Measurements from ENCODE around the gene CD109.
A peak's percentile ranks its signal among the peaks of the same experiment; 100 is the strongest.

CD109 gene

DNA sequence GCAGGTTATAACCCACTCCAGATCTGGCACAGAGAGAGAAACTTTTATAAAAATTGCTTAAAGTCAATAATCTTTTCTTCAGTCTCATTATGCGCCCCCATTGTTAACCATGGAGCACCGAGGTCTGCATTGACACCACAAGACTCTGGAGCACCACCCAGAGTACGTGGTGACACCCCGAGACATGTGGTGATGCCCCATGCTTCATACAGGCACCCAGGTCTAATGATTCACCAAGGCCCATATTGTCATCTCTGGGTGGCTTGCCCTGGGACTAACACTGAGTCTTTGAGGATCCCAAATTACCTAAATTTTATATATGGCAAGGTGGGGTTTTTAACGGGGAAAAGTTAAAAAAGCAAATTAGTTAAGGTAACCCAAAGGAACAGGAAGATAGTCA is 31.1 kb downstream of the CD109 start:
- DNase-seq (ENCODE audit: low read depth), result no peak

DNA sequence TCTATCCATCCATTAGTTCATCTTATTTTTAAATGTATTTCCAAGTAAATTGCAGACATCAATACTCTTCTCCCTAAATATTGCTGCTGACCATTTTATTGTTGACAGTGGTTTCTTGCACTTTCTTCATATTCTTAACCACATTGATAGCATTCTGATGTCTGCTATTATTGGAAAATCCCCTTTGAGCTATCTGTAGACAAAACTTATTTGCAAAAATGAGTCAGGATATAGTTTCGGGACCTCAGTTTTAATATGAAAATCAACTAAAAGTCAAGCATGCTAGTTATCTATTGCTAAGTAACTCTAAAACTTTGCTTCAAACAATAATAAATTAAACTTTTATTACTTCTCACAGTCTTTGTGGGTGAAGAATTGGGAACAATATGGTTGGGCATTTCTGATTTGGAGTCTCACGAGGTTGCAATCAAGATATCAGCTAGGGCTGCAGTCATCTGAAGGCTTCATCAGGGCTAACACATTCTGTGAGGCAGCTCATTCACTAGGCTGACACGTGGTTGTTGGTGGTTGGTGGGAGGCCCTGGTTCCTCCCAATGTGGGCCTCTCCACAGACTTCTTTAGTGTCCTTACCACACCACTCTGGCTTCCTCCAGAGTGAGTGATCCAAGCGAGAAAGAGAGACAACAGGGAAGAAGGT is 32.7 kb downstream of the CD109 start:
- DNase-seq (ENCODE audit: low read depth), result no peak

DNA sequence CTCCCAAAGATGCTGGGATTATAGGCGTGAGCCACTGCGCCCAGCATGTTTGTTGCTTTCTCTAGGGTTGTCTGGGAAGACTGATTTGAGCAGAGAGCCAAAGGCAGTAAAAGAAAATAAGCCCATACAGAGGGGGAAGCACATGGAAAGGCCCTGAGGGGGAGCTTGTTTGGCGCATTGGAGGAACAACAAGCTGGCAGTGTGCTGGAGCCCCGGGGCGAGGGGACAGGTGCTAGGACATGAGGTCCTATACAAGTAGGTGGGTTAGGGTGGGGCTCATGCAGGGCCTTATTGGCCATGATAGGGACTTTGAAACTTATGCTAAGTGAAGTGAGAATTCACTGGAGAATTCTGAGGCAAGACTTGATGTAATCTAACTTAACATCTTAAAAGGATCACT is 35.3 kb downstream of the CD109 start:
- no peak for DNase-seq (ENCODE audit: low read depth)

DNA sequence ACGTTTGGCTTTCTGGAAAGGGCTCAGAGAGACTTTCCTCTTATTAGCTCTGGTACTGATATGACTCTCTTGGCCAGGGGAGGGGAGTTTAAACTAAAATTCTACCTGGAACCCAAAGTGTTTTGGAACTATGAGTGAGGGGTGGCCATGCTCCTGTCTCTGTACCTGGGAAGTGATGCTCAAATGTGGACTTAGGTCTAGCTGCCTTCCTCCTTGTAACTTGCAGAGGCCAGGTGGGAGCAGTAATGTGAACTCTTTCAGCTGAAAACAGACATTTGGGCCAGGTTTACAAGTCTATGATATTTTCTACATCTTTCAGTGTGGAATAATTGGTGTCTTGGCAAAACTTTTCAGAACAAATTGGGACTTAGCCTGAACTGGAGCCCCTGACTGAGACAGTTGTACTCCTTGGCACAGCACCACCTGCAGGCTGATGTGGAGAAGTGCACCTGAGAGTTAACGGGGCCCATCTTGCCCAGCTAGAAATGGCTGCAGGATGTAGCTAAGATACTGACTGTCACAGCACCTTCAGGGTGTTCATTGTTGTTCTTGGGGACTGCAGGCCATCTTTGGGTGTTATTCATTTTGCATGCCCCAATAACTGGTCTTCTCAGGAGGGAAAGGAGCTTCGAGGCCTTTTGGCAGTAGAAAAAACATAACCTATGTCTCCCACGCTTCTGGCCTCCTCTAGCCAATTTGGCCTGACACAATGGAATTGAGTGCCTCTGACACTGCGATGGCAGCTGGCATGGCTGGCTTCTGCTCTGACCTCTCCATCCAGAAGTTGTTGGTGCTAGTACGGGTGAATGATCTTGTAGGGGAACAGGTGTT is 37.1 kb downstream of the CD109 start:
- DNase-seq (ENCODE audit: low read depth), result peak; percentile 39

DNA sequence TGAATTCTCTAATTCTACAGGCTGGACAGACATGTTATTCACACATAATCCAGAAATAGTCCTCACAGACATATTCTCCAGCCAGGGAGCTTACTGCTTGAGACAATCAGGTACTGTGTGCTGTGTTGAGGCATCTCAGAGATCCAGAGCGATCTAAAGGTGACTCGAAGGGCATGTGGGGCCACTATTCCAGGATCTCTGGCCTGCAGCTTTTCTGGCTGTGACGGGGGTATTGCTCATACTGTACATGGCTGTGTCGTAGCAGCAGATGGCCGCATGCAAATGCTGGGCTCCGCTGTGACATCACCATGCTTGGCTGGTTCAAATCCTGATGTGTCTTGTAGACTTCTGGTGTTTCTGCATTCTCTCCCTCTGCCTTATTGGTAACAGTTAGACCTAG is 37.8 kb downstream of the CD109 start:
- no peak for DNase-seq (ENCODE audit: low read depth)

DNA sequence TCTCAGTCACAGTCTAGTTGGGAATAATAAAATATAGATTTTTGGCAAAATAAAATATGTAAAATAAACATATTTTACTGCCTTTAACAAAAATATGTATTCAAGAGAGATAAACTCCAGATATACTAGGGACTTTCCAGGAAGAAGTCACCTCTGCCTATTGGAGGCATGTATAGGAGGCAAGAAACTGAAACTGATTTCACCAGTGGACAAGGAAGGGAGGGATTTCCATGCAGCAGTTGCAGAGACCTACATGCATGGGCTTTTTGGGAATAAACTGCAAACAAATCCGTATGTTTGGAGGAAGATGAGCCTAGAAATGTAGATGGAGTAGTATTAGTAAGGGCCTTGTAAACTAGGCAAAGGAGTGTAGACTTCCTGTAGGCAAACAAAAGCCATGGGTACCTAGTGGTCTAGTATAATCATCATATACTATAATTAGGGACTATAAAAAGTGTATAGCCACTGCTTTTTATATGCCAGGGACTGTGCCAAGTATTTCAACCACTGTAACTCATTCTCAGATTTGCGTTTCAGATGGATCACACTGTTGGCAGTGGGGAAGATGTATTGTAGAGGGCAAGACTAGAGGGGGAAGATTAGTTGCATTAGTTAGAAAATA is 38.9 kb downstream of the CD109 start:
- no peak for DNase-seq (ENCODE audit: low read depth)

DNA sequence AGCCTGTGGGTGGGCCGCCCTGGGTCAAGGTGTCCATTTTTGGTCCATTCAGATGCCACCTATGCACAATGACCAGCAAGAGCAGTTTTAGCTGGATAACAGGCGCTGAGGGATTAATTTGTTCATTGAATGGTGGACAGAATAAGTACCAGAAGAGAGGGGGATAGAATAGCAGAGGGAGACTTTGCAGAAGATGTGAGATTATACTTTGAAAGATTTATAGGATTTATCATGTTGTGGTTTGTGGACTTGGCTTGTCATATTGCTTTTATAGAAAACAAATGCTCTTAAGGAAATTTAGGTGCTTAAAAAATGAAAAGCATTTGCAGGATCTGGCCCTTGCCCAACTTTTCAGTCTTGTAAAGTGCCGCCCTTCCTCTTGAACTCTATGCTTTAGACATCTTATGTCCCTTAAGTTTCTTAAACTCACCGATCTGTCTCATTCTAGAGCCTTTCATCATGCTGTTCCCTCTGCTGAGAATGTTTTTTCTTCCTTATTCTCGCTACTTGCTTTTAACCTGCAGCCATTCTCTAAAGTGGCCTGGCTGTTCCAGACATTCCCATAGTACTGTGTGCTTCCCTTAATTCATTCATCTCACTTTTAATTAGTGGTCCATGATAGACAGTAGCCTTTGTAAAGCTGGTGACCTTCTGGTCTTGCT is 42.5 kb downstream of the CD109 start:
- DNase-seq (ENCODE audit: low read depth), result no peak

DNA sequence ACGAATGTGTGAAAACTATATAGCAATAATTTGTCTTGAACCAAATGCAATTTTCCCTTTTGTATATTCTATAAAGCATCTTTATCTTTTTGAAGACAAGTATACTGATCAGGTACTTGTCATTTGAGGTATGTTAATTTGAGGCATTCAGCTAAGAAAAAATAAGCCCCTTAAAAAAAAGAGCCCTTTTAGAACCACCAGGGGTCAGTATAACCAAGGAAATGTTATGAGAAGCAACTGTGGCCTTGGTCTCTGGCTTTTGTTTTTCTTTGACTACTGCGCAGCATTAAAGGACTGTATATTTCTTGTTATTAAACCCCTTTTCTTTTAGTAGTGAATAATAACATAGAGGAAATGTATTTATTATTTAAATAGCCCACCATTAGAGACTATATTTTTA is 43.1 kb downstream of the CD109 start:
- no peak for DNase-seq (ENCODE audit: low read depth)

DNA sequence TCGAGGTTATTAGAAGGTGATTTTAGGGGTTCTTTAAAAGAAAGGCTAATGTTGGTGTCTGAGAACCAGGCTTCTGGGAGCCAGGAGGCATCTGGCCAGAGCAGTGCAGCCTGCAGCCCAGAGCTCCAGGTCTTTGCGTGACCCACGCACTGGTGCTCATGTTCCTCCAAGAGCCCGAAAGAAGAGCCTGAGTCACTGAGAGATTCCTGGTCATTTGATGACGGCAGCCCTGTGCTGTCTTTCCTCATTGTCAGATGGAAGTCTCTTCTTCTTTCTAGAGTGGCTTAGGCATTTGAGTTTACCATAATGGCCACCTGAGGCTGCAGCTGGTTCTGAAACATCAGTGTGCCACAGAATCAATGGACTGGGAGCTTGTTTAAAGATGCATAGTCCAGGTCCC is 46.4 kb downstream of the CD109 start:
- DNase-seq (ENCODE audit: low read depth), result no peak

DNA sequence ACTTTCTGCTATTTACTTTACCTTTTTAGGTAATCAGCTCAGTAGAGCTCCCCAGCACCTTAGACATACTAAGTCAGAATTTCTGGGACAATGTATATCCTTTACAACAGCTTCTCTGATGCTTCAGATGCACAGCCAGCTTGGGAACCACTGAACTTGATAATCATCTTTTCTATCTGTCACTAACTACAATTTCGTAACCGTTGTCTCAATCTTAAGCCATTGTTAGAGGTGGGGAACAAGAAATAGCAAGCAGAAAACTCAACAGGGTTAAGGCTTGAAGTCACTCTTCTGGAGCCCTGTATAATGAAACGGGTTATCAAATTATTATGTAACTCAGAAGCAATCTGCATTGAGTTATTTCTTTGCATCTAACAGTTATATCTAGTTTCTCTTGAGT is 47.1 kb downstream of the CD109 start:
- no peak for DNase-seq (ENCODE audit: low read depth)

DNA sequence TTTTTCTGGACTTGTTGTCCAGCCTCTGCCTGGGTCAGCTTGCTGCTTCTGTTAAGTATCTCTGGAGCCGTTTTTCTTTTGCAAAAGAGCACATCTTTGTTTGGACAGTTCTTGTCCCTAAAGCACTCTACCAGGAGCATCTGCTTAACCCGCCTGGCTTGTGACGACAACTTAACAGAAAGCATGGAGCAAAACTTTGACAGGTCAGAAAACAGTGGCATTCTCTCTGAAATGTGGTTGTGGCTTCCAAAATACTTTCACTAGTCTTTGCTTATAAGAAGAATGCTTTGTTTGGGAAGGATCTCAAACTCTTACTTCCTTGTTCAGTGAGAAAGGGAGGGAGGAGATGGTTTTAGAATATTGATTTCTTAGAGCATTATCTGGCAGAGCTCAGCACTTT is 47.6 kb downstream of the CD109 start:
- no peak for DNase-seq (ENCODE audit: low read depth)

DNA sequence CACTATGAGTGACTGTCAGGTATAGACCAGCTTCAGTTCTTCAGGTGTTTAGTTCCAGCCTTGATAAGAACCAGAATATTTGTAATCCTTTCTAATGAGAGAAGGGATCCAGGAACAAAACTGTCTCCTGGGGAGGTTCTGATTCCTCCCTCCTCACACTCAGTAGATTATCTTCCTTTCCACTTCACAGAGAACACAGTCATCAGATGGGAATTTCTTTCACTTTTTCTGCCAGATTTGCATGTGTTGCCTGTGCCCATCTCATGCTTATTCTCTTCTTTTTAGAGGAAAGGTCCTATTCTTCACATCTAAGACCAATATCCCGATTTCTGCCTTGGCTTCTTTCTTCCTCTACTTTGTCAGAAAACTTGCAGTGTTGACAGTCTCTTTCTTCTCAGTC is 50.8 kb downstream of the CD109 start:
- no peak for DNase-seq (ENCODE audit: low read depth)

DNA sequence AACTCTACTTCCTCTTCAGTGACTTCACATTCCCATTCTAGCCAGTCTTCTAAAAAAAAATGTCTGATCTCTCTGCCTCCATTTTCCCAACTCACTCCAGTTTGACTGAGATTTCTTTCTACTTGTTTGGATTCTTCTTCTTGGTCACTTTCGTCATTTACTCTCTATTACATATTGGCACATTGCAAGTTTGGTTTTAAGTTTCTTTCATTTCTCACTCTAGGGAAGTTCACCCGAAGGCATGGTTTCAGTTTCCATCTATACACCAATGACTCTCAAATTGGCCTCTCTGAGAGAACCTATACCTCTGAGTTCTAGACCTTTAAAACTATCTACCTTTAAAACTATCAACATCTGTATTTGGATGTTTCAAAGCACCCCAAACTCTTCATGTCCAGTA is 51.3 kb downstream of the CD109 start:
- DNase-seq (ENCODE audit: low read depth), result no peak

DNA sequence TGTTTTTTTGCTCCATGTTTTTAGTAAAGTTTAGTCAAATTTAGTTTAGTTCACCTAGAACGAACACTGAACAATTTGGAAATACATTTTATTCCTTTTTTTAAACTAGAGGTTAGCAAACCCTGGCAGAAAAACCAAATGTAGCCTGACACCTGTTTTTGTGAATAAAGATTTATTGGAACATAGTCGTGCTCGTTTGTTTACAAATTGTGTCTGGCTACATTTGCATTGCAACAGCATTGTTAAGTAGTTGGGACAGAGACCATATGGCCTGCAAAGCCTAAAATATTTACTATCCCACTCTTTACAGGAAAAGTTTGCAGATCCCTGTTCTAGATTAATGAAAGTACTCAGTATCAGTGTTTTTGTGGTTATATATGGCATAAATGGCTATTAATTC is 56.9 kb downstream of the CD109 start:
- no peak for DNase-seq (ENCODE audit: low read depth)

DNA sequence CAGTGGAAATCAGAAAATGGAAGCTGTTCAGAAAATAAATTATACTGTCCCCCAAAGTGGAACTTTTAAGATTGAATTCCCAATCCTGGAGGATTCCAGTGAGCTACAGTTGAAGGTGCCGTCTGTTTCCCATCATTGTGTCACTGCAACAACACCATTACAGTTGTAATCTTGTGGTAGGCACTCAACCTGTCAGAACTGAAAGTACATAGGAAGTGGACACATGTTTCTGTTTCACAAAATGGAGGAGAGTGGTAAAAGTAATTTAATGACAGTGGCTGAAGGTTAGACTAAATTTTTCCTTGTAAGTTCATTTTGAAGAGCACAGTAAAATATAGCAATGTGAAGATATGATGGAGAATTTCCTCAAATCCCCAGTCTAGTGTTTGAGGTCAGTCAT is 70.0 kb downstream of the CD109 start:
- DNase-seq (ENCODE audit: low read depth), result no peak

DNA sequence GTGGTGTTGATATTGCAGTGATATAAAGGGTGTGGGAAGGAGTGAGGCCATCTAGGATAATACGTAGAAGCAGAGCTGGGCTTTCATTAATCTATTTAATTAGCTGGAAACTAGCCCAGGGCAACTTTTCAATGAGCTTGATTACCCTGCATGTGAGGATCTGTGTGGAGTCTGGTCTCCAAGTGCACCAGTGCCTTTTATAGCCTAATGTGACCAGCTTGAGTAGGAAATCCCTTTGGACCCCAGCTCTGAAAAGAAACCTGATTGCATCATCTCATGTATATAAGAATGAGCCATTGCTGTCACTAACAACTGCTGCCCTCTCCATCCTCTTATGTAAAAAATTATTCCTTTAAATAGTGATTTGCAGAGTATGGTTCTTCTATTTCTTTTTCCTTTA is 72.6 kb downstream of the CD109 start:
- DNase-seq (ENCODE audit: low read depth), result no peak

DNA sequence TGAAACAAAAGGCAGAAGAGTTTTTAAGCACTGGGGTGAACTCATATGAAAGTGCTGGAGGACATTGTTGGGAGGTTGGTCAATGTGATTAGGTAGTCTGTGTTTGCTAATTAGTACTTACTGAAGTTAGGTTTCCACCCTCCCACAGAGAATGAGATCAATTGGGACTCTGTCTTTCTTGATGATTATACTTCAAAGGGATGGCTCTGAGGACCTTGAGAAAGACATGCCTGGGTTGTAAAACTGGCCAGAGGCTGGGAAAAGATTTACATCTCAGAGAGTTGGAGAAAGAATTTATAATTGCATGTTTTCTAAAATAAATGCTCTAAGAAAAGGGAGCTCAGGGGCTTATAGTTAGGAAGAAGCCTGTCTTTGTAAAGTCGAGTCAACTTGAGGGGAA is 74.0 kb downstream of the CD109 start:
- DNase-seq (ENCODE audit: low read depth), result no peak

DNA sequence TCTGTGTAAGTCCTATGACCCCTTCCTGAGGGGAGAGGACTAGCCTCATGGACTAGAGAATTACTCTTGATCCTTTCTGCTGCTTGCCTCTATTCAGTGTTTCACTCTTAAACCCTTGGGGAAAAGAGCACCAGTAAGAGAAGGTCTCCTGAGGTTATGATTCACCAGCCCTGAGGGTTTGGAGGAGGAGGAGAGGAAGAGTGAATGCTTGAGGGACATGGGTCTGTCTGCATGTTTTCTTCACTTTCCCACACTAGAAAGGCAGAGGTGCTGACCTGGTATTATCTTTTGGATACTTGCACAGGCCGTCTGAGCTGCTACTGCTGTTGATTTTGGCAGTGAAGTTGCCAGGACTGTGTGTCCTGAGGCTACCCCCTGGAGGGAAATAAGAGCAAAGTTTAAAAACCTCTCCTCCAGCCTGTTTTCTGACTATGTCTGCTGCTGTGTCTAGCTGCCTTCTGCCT is 78.3 kb downstream of the CD109 start:
- no peak for DNase-seq (ENCODE audit: low read depth)

DNA sequence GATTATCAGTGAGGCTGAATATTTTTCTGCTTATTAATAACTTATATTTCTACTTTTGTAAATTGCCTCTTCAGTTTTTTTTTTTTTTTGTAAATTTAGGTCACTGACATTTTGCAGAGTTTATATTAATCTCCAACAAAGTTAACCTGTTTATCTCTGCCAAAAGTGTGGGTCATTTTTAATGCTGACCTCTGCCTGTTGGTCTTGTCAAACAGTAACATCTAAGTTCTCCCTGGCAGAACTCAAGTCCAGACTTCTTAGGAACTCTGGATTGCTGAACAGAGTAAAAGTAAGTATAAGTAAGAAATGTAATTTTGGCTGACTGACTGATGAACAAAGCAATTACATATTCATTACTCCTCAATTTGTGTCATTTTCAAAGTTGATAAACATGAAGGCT is 83.9 kb downstream of the CD109 start:
- DNase-seq (ENCODE audit: low read depth), result no peak

DNA sequence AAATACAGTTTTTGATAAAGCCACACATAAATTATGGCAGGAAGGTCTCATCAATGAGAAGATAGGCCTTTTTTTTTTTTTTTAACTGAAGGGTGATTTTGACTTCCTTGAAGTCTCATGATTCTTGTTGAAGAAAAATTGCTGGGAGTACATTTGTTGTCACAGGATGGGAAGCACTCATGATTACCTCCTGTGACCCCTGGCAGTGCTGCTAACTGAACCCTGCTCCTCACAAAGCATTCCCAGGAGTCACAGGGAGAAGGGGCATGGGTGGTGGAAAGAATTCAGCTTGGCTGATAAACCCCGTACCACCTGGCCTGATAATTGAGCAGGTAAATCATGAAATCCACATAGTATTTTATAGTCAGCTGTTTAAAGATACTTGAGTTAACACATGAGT is 86.9 kb downstream of the CD109 start:
- DNase-seq (ENCODE audit: low read depth), result no peak

DNA sequence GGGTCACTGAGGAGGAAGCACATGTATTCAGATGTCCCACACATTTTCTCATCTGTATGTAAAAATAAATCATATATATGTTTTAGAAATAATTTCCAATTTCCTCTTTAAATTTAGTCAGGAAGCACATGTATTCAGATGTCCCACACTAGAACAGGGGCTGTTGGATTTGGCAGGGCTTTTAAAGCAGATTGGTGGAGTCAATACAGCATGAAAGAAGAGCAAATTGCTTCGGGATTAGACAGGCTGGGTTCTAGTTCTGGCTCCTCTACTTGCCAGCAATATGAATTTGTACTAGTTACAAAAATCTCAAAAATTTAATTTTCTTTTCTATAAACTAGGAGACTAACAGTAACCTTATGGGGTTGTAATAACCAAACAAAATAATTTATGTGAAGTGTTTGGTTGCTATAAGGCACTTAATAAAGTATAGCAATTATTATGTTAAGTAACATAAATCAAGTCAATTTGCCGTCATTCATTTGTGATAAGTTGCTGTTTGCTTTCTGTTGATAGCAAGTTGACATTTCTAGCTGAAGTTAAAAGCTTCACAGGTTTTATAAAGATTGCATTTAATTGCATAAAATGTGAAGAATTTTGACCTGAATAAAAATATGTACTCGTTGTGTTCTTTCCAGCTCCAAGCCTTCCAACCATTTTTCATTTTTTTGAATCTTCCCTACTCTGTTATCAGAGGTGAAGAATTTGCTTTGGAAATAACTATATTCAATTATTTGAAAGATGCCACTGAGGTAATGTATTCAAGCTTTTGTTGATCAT is 88.9 kb downstream of the CD109 start:
- no peak for DNase-seq (ENCODE audit: low read depth)

DNA sequence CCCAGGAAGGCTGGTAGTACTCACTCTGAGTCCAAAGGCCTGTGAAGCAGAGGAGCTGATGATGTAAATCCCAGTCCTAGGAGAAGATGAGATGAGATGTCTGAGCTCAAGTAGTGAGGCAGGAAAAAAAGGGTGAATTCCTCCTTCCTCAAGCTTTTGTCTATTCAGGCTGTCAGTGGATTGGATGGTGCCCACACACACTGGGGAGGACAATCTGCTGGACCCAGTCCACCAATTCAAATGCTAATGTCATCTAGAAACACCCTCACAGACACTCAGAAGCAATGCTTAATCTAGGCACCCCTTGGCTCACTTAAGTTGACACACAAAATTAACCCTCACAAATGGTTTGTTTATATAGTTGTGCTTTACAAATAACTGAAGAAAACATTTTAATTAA is 94.6 kb downstream of the CD109 start:
- no peak for DNase-seq (ENCODE audit: low read depth)
